SH-SY5Y (cell line): ENCODE results near the gene KCNAB1.

Experiments
- GATA2 ChIP-seq: IDR thresholded peaks from 2 replicates; pipeline ENCODE4 v1.6.1; 2011; ENCODE audit warnings: mild to moderate bottlenecking, low read depth, low read length
- GATA3 ChIP-seq: IDR thresholded peaks from 2 replicates; pipeline ENCODE4 v1.6.1; 2011; ENCODE audit warnings: low read depth, mild to moderate bottlenecking, low read length, moderate library complexity

DNA sequence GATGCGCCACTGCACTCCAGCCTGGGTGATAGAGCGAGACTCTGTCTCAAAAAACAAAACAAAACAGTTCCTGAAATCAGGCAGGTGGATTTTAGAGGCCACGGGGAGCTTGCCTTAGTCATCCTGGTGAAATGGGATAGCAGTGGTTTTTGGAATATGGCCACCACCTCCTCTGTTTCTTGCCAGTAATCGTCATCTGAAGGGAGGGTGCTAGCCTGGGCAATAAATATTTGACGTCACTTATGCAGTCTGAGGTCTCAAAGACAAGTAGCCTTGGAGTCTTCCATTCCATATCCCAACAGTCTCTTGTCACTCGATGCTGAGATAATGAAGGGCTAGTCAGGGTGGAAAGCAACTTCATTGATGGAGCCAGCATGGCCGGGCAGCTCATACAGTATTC, 55.2 kb downstream of the KCNAB1 start:
- no peak for TF ChIP-seq GATA3
- no peak for TF ChIP-seq GATA2
